B cell (primary cell): ENCODE measurements around the gene HDHD2. TPM values are rescaled to one million over a fixed set of nuclear protein-coding genes. Genes with fewer than 3 reads are reported as not detected.
A peak's percentile ranks its signal among the peaks of the same experiment; 100 is the strongest.

Experiments
- ATAC-seq: fragments of 200-7000 bp; cut with Tn5 transposase; one replicate; pipeline ENCODE4 v1.10.0; 2021; ENCODE audit warnings: low read depth, mild to moderate bottlenecking, moderate number of reproducible peaks, moderate library complexity
- CTCF ChIA-PET: fragments of 350-600 bp; sonication (Branson Sonifier 250); formaldehyde crosslinking; loops from one replicate; lab custom pipeline; 2021; ENCODE audit warnings: antibody characterized with exemption, inconsistent platforms; lab: Charles Lee
- POLR2A ChIA-PET: fragments of 350-600 bp; sonication (Branson Sonifier 250); formaldehyde crosslinking; loops from one replicate; lab custom pipeline; 2021; ENCODE audit warnings: antibody characterized with exemption; lab: Charles Lee
- DNase-seq: peaks from one replicate; pipeline ENCODE4 v3.0.0; 2013
- H2AFZ ChIP-seq: 2 replicates; pipeline ENCODE4 v1.6.1; 2012; ENCODE audit warnings: mild to moderate bottlenecking, low read depth, low read length; ENCODE audit not compliant: insufficient read depth, poor library complexity, severe bottlenecking
- H3K27ac ChIP-seq, 2 donors: 1 replicate in 1 of 2; 2 replicates in 1 of 2; pipeline ENCODE4 v1.5.1; 2012 to 2013; ENCODE audit warnings: low read length in 2 of 2, mild to moderate bottlenecking in 2 of 2, moderate library complexity in 1 of 2
- H3K27me3 ChIP-seq, 4 experiments: fragments of 200-600 bp in 1 of 4; sonication (generic) in 1 of 4; replicated peaks in 1 of 4; 1 replicate in 2 of 4; 2 replicates in 2 of 4; pipeline versions ENCODE4 v1.6.1 to v1.7.0; 2013 to 2016; ENCODE audit warnings: low read length in 3 of 4, mild to moderate bottlenecking in 2 of 4, mixed read lengths in 1 of 4, moderate library complexity in 1 of 4; ENCODE audit not compliant: insufficient read depth in 4 of 4, control insufficient read depth in 3 of 4; ENCODE audit errors: control extremely low read depth in 1 of 4
- H3K36me3 ChIP-seq, 2 experiments: replicated peaks in 1 of 2; 1 replicate in 1 of 2; 2 replicates in 1 of 2; pipeline versions ENCODE4 v1.6.1 to v1.7.1; 2013; ENCODE audit warnings: low read length in 1 of 2; ENCODE audit not compliant: insufficient read depth in 2 of 2, control insufficient read depth in 1 of 2; ENCODE audit errors: control extremely low read depth in 1 of 2, extremely low read depth in 1 of 2
- H3K4me1 ChIP-seq, 2 donors: fragments of 200-600 bp in 1 of 2; sonication (generic) in 1 of 2; 1 replicate in 1 of 2; 2 replicates in 1 of 2; pipeline versions ENCODE4 v1.5.1 to v1.6.1; 2013 to 2017; ENCODE audit warnings: low read length in 2 of 2; ENCODE audit not compliant: control insufficient read depth in 2 of 2, insufficient read depth in 2 of 2
- H3K4me2 ChIP-seq: replicated peaks from 2 replicates; pipeline ENCODE3; 2012; ENCODE audit warnings: mild to moderate bottlenecking, low read depth, low read length; ENCODE audit not compliant: poor library complexity, severe bottlenecking
- H3K4me3 ChIP-seq, 5 experiments: fragments of 200-600 bp in 1 of 5; sonication (generic) in 1 of 5; 1 replicate in 3 of 5; 2 replicates in 2 of 5; pipeline versions ENCODE4 v1.5.1 to v1.7.0; 2011 to 2016; ENCODE audit warnings: low read length in 4 of 5, mild to moderate bottlenecking in 4 of 5, low read depth in 2 of 5, control low read depth in 1 of 5, moderate library complexity in 1 of 5; ENCODE audit not compliant: insufficient read depth in 1 of 5; ENCODE audit errors: control extremely low read depth in 1 of 5, extremely low read depth in 1 of 5
- H3K79me2 ChIP-seq: fragments of 200-600 bp; sonication (generic); one replicate; pipeline ENCODE4 v1.6.0; 2016; ENCODE audit warnings: low read length; ENCODE audit not compliant: control insufficient read depth, insufficient read depth
- H3K9ac ChIP-seq: fragments of 200-600 bp; sonication (generic); 2 replicates; pipeline ENCODE4 v1.6.1; 2017; ENCODE audit warnings: mild to moderate bottlenecking, low read length, moderate library complexity
- H3K9me3 ChIP-seq, 3 donors: one replicate each; pipeline versions ENCODE4 v1.6.1 to v1.7.1; 2013; ENCODE audit warnings: low read length in 2 of 3; ENCODE audit not compliant: control insufficient read depth in 2 of 3, insufficient read depth in 1 of 3; ENCODE audit errors: control extremely low read depth in 1 of 3
- H4K20me1 ChIP-seq: 2 replicates; pipeline ENCODE4 v1.6.0; 2012; ENCODE audit warnings: mild to moderate bottlenecking, low read length; ENCODE audit not compliant: insufficient read depth, control insufficient read depth, poor library complexity, severe bottlenecking
- H3K27ac Mint-ChIP-seq: one replicate; pipeline ENCODE4 v1.8.0; 2021; ENCODE audit warnings: mixed read lengths
- H3K27me3 Mint-ChIP-seq: one replicate; pipeline ENCODE4 v1.8.0; 2021; ENCODE audit warnings: mixed read lengths
- H3K4me1 Mint-ChIP-seq: one replicate; pipeline ENCODE4 v1.8.0; 2021; ENCODE audit warnings: mixed read lengths
- H3K4me3 Mint-ChIP-seq: one replicate; pipeline ENCODE4 v1.8.0; 2021; ENCODE audit warnings: mixed read lengths
- H3K9me3 Mint-ChIP-seq: one replicate; pipeline ENCODE4 v1.8.0; 2022; ENCODE audit warnings: mixed read lengths; ENCODE audit not compliant: insufficient read depth
- CTCF ChIP-seq: fragments of 200-600 bp; IDR thresholded peaks from one replicate; pipeline ENCODE4 v1.8.0; 2022; ENCODE audit warnings: antibody characterized with exemption, mild to moderate bottlenecking
- EZH2 ChIP-seq: IDR thresholded peaks from 2 replicates; pipeline ENCODE4 v1.6.1; 2012; ENCODE audit warnings: borderline replicate concordance, low read depth, mild to moderate bottlenecking, moderate library complexity, low read length; ENCODE audit not compliant: insufficient read depth, poor library complexity, severe bottlenecking
- WGBS: methylation state at CpG from one replicate; pipeline ENCODE4 v1.1.5; 2013; ENCODE audit warnings: missing lambda C conversion rate; ENCODE audit not compliant: insufficient coverage; 5-methylcytosine and 5-hydroxymethylcytosine counted together
- intact Hi-C: fragments of 100-400 bp; cut with micrococcal nuclease; formaldehyde crosslinking; loops from one replicate; pipeline ENCODE4 v1.10.0; 2022
- polyA plus RNA-seq: library from polyadenylated mRNA; depleted of rRNA; stranded (reverse); fragments of >200 nt; gene quantifications from 2 replicates; pipeline ENCODE4 v1.2.3, GENCODE V29; 2012
- total RNA-seq, 2 donors: library from RNA; stranded (reverse); fragments of 120-200 nt in 1 of 2; gene quantifications; 1 replicate in 1 of 2; 2 replicates in 1 of 2; pipeline versions ENCODE4 v1.2.3 to v1.2.4, GENCODE V29; 2013 to 2022

HDHD2 gene
- total and polyA plus RNA-seq, 2 donors (not counting 1 experiment from before 2014, with no cell fraction given), result 7.3 to 45.5 TPM

GRCh38 chr18:47175898-47176575 is 25.7 kb upstream of the HDHD2 start, which contains the start of gene IER3IP1:
Gene IER3IP1, minus strand, starts transcription at chr18:47176364. Its CDS starts 87 bp downstream, at chr18:47176277.
- peak; percentile 92 for DNase-seq
- H3K9me3 Mint-ChIP-seq, result no peaks in the 10 kb centered on the region
- H3K27ac Mint-ChIP-seq, result peak within 1 kb of the TSS; percentile 86
- Histone ChIP-seq H4K20me1 (peaks cover 8% of the 10 kb centered on the region), H2AFZ (peak within 1 kb of the TSS; percentile 89), H3K9ac (peak within 1 kb of the TSS; percentile 85), H3K9me3 (no peaks in the 10 kb centered on the region), H3K4me2 (peak within 1 kb of the TSS; percentile 78), H3K4me1 (peaks cover 14 to 15% of the 10 kb centered on the region in 2 donors), H3K79me2 (peaks cover 49% of the 10 kb centered on the region), H3K27ac (peak within 1 kb of the TSS in 1 of 2 donors; percentile 67), H3K36me3 (no peaks in the 10 kb centered on the region), H3K27me3 (peaks cover 0 to 6% (median 0%) of the 10 kb centered on the region in 4 experiments), H3K4me3 (peak within 1 kb of the TSS; percentile 74 to 95 (median 91))
- WGBS, result under 1% methylated on average over 46 of the region's 48 CpGs
- POLR2A ChIA-PET, result interaction anchor here (0.9 kb wide), 1 partner anchor 26 kb away, joined by 5 read pairs; the partner anchor contains the start of gene HDHD2
- H3K4me3 Mint-ChIP-seq, result peak within 1 kb of the TSS; percentile 26
- intact Hi-C loops, result loop anchor here (1.0 to 2.0 kb wide), 3 partner anchors 26 to 755 kb away; partner anchors contain the start of genes HDHD2, KATNAL2 and PIAS2
- TF ChIP-seq CTCF (no peak), EZH2 (no peak)
- ATAC-seq, result peak; percentile 97
- peaks cover 7% of the 10 kb centered on the region for H3K4me1 Mint-ChIP-seq
- CTCF ChIA-PET, result no interaction called here
- peaks cover 3% of the 10 kb centered on the region for H3K27me3 Mint-ChIP-seq
